Activated naive CD4-positive, alpha-beta T cell (primary cell): ENCODE measurements around the gene NRGN.

Source experiments
- DNase-seq, 4 experiments: peaks; one replicate each; lab custom pipeline; 2025; lab: John Stamatoyannopoulos, UW

The NRGN gene

GRCh38 chr11:124740277-124740882, 638 bp downstream of the NRGN start:
- DNase-seq = peak in 2 of 4 experiments; percentile 10 to 36

GRCh38 chr11:124742555-124742954, 2.8 kb downstream of the NRGN start:
- no peak for DNase-seq

- DNase-seq = no peak
Observed at GRCh38 chr11:124743050-124743449, 3.3 kb downstream of the NRGN start.

GRCh38 chr11:124745270-124745834, 5.6 kb downstream of the NRGN start:
- no peak for DNase-seq

- no peak for DNase-seq
Observed at GRCh38 chr11:124745835-124746620, 6.3 kb downstream of the NRGN start.

- peak; percentile 39 to 76 (median 62) for DNase-seq
Observed at GRCh38 chr11:124746621-124747243, 7.0 kb downstream of the NRGN start.

- DNase-seq = no peak
Observed at GRCh38 chr11:124747406-124748099, 7.8 kb downstream of the NRGN start.

GRCh38 chr11:124748100-124748418, 8.3 kb downstream of the NRGN start:
- DNase-seq = no peak

- DNase-seq = no peak
Observed at GRCh38 chr11:124748481-124749343, 9.0 kb downstream of the NRGN start.

GRCh38 chr11:124749912-124750311, 10.2 kb downstream of the NRGN start:
- no peak for DNase-seq

- no peak for DNase-seq
Observed at GRCh38 chr11:124751391-124751740, 11.6 kb downstream of the NRGN start.

GRCh38 chr11:124751741-124752470, 12.2 kb downstream of the NRGN start, which contains the start of gene VSIG2:
VSIG2 (minus strand) TSS chr11:124752255; CDS start chr11:124752137, 118 bp downstream.
- no peak for DNase-seq

- DNase-seq = no peak
Observed at GRCh38 chr11:124752471-124753102, 12.8 kb downstream of the NRGN start.

GRCh38 chr11:124753205-124753604, 13.5 kb downstream of the NRGN start:
- DNase-seq = no peak

GRCh38 chr11:124753624-124754023, 13.9 kb downstream of the NRGN start:
- DNase-seq = no peak

- no peak for DNase-seq
Observed at GRCh38 chr11:124754309-124754708, 14.6 kb downstream of the NRGN start.

GRCh38 chr11:124754710-124755109, 15.0 kb downstream of the NRGN start:
- DNase-seq = no peak

- DNase-seq = no peak
Observed at GRCh38 chr11:124756033-124756752, 16.5 kb downstream of the NRGN start.

GRCh38 chr11:124756753-124757227, 17.0 kb downstream of the NRGN start:
- DNase-seq = no peak
